NK-92 (cell line): ENCODE results near the gene ARV1.

Source experiments
- DNase-seq: peaks from one replicate; lab custom pipeline; 2025; ENCODE audit not compliant: unreplicated experiment; lab: John Stamatoyannopoulos, UW

The ARV1 gene

DNA sequence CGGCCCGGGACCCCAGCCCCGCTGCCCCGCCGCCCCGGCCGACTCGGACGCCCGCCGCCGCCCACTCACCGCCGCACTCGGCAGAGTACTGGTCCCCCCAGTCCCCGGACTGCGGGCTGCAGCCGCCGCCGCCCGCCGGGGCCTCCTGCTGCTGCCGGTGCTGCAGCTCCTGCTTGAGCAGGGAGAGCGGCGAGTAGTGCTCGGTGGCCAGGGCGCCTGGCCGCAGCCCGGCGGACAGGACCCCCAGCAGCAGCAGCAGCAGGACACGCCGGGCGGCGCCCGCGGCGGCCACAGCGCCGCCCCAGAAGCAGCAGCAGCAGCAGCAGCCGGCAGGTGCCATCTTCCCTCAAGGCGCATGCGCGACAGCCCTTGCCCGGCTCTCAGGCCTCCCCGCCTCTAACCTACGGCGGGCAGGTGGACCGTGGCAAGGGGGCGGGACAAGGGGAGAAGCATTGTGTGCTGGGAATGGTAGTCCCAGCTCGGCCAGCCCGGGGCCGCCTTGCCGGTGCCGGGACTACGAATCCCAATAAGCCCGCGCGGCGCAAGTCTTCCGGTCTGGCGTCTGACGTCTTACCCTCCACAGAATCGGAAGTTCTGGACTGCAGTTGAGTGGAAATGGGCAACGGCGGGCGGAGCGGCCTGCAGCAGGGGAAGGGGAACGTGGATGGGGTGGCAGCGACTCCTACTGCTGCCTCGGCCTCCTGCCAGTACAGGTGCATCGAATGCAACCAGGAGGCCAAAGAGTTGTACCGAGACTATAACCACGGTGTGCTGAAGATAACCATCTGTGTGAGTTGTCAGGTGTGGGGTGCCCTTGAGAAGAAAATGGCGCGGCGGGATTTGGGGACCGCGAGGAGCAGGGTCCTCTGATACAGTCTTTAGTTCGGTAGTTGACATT lies at the start of gene ARV1, which contains the start of gene TTC13:
ARV1 (plus strand) TSS at position 604 of the 898 bp plus-strand sequence; CDS start at position 616, 12 bp downstream.
TTC13 (minus strand) TSS at position 371 of the 898 bp plus-strand sequence; CDS start at position 340, 31 bp downstream.
- DNase-seq, result peak; percentile 76

DNA sequence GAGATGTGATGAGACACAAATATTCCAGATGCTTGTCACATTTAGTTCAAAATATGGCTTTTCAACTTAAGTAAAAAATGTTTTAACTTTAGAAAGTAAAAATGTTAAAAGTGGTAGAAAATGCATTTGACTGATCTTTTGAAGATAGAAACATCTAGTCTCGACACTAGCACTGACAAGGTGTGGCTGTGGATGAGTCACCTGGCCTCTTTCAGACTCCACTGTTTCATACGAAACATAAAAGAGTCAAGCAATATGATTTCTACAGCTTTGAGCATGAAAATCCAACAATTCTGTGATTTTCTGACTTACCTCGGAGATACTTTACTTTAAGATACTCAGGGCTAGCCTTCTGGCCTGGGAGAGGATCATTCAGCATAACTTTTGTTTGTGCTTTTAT lies 47.9 kb upstream of the ARV1 start:
- no peak for DNase-seq

DNA sequence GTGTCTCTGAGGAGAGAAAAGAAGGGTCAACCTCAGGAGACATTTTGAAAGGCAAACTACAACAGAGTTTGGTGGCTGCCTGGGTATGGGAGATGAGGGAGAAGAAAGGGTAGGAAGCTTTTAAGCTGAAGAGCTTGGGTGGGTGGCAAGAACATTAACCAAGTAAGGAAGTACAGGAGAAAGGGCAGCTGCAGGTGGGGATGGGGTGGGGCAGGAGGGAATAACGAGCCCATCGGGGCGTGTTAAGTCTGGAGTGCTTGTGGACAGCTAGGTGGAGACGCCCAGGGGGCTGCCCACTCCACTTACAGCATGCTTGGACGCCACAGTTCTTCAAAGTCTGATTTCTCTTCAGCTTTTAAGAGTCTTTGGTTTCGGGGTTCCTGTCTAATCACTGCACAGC lies 43.0 kb upstream of the ARV1 start:
- no peak for DNase-seq

DNA sequence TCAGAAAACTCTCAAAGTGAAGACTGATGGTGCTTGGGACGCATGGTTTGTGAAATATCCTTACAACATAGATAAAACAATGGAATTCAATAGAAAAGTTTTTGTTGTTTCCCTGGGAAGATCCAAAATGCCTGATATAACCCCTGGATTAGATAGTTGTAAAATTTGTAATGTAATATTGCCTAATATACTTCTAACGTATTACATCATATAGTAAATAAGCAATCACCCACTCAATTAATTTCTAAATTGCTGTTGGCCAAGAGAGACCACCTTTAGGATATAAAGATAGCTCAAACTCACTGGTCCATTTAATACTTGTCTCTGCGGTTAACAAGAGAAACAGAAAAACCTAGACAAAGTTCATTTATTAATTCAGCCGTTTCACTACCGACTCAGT lies 42.4 kb upstream of the ARV1 start:
- DNase-seq, result no peak

DNA sequence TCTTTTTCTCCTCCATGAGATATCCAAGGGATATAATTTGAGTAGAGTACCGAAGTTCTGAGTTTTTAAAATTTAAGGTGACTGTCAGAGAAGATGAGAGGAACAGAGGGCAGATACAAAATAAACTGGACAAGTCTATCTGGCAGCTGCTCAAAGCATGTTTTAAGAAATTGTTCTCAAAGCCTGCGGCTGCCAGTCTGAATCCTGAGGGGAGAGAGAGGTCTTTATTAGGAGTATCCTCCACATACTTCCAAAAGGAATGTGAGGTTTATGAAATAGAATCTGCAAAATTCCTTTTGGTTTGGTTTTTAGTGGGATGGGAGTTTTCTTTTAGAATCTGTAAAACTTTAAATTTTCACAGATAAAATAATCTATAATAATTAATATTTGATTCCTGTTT lies 41.5 kb upstream of the ARV1 start:
- DNase-seq, result no peak

DNA sequence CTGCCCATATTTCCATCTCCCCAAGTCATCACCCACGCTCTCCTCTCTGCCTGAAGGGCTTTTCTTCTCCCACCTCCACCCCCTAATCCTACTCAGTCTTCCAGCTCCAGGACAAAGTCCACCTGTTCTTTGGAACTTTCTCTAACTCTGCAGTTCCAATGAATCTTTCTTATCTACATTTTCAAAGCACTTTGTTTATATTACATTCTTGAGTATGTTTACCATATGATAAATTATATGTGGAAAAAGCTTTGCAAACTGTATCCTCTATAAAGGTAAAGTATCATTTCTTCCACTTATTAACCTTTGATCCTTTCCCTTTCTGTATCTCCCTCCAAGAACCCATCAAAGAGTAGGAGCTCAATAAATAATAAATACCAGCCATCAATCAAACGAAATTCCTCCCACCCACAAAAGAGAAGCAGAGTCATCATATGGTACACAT lies 39.9 kb upstream of the ARV1 start:
- no peak for DNase-seq

DNA sequence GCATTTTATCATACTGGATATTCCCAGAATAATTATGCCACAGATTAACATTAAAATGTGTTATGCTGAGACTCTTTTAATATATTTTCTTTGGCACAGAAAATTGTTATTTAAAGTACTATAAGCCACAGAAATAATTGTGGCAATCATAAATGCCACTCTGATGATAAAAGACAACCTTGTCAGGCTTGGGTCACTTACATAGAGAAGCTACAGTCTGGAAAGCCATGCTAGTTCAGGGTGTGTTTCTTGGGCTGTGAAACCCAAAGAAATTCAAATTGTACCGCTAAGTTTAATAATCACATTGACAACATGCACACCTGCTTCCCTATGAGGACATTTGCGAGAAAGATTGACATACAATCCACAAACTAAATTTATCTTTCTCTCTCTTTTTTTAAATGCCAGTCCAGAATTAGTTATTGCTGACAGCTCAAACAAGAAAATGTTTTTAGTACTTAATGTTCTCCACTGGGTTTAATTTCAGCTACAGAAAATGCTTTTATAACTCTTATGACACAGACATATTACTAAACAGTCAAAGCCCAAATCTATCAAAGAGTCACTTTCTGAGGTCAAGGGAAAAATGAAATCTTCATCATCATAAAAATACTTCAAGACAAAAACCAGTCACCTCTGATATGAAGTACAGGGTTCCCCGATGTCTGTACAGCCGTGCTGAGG lies 38.9 kb upstream of the ARV1 start:
- DNase-seq, result no peak

DNA sequence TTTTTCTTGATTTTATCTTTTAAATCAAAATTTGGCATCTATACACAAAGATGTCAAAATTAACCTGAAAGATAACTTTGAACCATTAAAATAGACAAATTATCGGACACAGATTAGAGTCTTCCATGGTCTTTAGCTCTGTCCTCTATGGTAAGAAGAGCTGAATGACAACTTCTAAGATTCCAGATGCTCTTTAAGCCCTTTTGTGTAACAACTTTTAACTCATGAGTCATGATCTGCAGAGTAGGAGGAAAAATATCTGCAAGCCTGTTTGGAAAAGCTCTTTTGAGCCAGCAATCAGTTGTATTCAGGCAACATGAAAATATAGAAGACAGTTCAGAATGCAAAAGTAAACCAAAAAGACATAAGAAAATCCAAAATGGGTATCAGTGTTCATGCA lies 38.0 kb upstream of the ARV1 start:
- no peak for DNase-seq

DNA sequence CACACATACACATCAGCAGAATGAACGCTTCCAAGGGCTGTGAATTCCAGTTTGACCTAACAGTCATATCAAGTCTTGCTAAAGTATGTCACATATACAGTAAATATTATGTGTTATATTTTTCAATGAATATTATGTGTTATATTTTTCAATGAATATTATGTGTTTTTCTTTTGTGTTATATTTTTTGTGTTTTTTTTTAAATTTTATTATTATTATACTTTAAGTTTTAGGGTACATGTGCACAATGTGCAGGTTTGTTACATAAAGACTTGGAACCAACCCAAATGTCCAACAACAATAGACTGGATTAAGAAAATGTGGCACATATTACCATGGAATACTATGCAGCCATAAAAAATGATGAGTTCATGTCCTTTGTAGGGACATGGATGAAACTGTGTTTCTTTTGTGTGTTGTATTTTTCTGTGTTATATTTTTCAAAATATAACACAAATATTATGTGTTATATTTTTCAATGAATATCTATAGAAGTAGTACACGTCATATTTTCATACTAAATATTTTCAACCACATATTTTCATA lies 35.8 kb upstream of the ARV1 start:
- DNase-seq, result no peak

DNA sequence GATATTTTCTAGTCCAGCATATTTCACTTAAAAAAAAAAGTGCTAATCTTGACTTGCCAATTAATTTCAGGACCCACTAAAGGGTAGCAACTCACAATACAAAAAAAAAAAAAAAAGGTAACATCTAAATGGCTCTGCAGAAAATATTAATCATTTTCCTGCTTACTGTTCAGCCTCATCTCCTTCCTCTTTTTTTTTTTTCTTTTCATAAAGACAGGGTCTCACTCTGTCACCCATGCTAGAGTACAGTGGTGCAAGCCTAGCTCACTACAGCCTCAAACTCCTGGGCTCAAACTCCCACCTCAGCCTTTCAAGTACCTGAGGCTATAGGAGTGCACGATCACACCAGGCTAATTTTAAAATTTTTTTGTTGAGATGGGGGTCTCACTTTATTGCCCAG lies 30.6 kb upstream of the ARV1 start:
- DNase-seq, result no peak

DNA sequence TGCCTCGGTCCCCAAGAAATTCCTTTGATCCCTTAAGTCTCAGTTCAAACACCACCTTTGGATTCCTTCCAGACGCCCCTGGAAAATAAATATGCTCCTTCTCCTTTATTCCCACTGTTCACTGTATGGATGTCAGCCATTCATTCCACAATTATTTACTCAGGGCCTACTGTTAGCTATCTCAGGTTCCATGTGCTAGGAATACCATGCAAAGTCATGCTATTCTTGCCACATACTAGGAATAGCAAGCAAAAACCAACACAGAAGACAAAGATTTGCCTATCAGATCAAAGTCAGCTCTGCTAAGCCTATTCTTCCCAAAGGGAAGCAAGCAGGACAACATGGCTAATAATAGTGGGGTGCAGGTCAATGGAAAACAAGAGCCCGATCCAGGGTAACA lies 30.0 kb upstream of the ARV1 start:
- DNase-seq, result no peak

DNA sequence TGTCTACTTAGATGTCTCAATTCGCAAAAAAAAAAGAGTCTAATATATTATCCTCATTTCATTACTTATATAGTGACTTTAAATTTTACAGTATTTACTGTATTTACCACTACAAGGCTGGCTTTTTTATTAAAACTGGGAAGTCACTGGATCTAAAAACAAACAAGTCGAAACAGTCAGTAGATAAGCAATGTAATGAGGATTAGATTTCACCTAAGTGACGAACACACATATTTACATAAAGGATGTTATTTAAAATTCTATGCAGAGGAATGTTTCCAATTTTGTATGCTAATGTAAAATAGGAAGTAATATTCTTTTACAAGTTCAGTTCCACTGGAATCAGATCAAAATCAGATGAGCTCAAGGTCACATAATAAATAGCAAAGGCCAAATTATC lies 28.5 kb upstream of the ARV1 start:
- DNase-seq, result no peak

DNA sequence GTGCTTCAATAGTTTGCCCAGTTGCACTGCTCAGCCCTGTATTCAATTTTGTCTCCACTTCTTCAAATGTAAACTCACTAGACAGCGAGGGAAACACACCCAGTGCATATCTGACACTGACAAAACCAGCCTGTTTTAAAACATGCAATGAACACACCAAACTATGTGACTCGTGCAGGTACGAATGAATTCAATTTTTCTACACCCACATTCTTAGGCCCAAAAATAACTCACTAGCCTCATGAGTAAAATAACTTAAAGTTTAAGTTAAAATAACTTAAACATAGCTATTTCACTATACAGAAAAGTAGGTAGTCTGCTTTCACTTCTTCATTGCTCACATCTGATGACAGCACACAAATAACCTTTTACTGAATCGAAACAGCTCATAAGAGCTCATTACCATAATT lies 21.3 kb upstream of the ARV1 start:
- DNase-seq, result no peak

DNA sequence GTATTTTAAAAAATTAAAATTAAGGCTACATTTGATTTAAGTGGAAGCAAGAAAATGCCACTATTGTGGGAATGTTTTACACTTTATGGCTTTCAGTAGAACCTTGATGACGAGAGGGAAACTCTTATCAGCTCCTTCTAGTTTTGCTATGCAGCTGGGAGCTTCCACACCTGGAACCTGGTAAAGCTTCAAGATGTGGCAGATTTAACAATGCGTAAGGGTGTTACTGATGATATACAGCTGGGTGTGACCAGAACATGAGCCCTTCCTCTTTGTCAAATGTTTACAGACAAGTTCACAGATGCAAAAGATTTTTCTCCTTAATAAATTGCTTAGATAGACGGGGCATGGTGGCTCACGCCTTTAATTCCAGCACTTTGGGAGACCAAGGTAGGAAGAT lies 20.5 kb upstream of the ARV1 start:
- DNase-seq, result no peak

DNA sequence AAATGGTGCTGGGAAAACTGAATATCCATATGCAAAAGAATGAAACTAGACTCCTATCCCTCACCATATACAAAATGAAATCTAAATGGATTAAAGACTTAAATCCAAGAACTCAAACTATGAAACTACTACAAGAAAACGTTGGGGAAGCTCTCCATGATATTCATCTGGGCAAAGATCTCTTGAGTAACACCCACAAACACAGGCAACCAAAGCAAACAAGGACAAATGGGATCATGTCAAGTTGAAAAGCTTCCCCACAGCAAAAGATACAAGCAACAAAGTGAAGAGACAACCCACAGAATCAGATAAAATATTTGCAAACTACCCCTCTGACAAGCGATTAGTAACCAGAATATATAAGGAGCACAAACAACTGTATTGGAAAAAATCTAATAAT lies 14.0 kb upstream of the ARV1 start:
- DNase-seq, result no peak

DNA sequence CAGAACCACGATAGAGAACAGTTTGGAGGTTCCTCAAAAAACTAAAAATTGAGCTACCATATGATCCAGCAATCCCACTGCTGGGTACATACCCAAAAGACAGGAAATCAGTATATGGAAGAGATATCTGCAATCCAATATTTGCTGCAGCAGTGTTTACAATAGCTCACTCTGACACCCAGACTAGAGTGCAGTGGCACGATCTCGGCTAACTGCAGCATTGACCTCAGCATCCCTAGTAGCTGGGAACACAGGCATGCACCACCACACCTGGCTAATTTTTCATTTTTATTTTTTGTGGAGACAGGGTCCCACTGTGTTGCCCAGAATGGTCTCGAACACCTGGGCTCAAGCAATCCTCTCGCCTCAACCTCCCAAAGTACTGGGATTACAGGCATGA lies 13.4 kb upstream of the ARV1 start:
- DNase-seq, result no peak

DNA sequence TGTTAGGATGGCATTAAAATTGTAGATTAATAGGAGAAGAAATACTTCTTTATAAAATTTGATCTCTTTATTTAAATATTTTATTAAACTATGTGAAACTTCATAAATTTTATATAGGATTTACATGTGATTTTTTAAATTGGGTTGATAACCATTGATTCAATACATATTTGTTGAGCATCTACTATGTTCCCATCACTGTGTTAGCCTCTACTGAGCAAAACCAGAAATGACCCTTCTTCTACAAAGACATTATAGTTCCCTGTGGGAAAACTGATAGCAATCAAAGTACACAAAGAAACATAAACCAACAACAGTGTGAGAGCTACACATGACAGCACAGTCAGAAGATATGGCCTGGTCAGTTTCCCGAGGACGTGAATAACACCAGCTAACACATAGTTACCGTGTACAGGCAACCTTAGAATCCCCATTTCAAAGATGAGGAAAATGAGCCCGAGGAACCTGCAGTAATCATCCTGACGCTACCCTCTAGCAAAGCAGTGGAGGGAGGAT lies 12.5 kb upstream of the ARV1 start:
- DNase-seq, result no peak

DNA sequence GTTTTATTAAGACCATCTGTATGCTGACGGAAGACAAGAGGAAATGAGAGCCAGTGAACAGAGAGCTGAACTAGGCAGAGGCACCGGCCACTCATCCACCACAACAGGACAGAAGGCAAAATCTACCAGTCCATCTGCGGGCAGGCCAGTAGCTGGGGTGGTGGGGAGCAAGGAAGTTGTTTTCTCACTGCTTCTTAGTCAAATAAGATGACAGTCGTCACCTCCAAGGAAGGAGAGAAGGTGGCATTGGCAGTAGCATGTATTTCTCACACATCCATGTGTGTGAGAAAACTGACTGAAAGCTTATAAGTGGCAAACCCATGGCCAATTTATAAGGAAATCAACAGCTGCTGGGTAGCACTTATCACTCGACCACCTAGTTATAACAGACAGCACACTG lies 8.5 kb upstream of the ARV1 start:
- DNase-seq, result no peak

DNA sequence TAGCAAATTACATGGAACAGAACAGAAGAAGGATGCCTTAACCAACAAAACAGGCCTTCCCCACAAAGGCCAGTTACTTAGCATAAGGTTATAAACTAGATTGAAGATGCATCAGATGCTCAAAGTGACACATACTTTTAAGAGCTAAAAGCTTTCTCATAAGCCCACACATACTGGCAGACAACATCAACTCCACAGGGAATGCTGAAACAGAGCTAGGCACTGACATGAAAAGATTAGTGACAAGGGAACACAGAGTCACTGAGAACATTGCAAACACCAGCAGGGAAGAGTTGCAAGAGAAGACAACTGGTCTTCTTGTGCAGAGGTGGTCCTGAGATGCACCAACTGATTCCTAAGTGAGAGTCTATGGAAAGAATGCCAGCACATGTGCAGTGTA lies 7.1 kb upstream of the ARV1 start:
- DNase-seq, result no peak

DNA sequence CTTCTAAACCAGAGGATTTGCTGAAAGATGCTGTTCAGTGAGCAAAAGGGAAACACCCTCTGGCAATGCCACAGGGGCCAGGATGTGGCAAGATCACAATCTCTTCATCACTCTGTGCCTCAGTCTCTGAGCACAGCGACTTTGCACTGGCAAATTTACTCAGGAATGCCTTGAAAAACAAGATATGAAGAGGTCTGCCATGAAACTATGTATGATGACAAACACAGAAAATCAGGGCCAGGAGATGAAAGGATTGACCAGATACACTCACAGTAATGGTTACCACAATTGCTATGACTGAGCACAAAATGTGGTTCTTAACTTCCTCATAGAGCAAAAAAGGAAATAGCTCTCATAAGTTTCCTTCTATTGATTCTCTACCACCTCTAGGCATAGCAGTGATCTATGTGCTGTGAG lies 6.0 kb upstream of the ARV1 start:
- DNase-seq, result no peak

DNA sequence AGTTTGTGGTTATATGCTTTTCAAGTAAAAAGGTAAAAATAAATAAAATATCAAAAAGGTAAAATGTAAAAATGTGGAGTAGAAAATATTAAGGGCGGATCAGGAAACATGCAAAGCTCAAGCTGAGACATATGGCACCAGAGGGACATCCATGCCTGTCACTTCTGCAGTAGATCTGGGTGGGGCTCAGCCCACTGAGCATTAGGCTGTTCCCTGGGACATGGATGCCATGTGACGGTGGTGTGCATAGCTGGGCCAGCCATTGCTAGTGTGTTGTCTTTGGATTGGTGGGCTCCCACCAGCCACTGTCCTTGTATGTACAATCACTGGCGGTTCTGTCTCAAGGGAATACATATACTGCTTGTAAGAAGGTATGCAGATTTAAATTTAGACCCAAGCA lies 3.3 kb upstream of the ARV1 start:
- no peak for DNase-seq

DNA sequence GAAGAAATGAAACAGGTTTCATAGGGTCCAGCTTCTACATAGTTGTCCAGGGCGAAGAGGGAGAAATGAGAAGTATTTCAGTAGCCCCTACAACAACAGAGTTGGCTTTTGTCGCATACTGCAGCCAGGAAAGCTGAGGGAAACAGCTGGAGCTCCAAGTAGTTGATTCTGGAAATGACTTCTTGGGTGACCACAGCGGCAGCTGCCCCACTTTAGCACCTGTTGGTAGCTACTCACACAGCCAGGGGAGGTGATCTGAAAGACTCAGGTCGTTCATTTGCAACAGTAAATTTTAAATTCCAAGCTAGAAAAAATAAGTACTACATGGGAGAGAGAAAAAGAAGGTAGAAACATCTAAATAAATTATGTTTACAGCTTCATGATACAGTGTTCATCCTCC lies 2.5 kb upstream of the ARV1 start:
- no peak for DNase-seq
